Raji (cell line): Measurements from ENCODE around the gene ATP6V0B.
A peak's percentile ranks its signal among the peaks of the same experiment; 100 is the strongest.

ENCODE experiments used
- POLR2A ChIP-seq: IDR thresholded peaks from 2 replicates; pipeline ENCODE4 v1.6.1; 2011; ENCODE audit warnings: low read depth, low read length, control low read depth; ENCODE audit not compliant: insufficient read depth

ATP6V0B gene

DNA sequence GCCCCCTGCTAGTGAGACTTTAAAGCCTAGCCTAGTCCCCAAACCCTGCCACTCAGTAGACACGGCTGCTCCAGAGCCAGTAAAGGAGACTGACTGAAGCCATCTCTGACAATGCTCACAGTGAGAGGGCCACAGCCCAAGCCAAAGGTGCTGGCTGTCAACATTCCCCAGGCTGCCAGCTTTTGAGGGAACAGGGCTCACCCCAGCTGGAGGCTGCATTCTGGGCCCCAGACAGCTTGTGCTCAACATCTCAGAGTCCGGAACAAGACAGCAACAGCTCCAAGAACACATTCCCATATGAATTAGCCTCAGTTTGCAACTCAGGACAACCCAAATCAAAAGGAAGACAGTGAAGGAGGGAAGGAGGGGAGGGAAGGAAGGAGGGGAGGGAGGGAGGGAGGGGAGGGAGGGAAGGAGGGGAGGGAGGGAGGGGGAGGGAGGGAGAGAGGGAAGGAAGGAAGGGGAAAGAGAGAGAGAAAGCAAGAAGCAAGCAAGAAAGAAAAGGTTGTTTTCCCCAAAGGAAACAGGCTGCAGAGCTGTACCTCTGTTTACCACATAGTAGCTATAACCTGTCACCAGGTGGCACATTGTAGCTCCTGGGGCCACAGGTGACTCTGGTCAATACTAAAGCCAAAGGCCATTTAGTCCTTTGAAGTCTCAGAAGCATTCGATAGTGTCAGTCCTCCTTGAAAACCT, 35.7 kb upstream of the ATP6V0B start:
- no peak for TF ChIP-seq POLR2A

DNA sequence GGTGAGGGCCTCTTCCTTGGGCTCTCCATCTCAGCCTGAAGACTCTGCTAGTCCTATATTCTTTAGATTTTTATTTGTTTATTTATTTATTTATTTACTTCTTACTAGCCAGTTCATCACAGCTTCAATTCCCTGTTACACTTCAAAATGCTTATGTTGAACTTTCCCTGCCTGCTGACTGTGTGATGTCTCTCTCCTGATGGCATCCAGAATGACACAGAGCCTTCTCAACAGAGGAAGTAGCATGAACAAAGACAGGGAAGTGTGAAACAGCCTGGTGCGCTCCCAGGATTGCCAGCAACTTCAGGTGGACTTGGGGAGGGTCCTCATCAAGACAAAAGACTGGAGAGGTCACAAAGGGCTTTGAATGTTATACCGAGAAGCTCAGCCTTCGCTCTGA, 32.3 kb upstream of the ATP6V0B start:
- TF ChIP-seq POLR2A, result no peak

DNA sequence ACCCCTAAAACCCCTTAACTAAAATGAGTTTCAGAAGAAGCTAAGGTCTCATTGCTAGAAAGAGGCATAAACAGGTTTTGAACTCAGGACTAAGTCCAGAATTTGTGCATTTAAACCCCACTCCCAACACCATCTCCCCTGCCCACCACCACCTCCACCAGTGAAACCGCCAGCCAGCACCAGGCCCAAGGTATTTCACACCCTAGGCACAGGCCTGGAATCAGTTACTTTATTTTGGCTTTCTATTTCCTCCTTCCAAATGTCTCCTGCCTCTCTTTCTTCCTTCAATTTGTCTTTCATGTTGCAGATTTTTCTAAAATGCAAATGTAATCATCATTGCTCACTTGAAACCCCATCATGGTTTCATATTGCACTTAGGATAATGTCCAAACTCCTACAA, 29.9 kb upstream of the ATP6V0B start:
- TF ChIP-seq POLR2A, result no peak

DNA sequence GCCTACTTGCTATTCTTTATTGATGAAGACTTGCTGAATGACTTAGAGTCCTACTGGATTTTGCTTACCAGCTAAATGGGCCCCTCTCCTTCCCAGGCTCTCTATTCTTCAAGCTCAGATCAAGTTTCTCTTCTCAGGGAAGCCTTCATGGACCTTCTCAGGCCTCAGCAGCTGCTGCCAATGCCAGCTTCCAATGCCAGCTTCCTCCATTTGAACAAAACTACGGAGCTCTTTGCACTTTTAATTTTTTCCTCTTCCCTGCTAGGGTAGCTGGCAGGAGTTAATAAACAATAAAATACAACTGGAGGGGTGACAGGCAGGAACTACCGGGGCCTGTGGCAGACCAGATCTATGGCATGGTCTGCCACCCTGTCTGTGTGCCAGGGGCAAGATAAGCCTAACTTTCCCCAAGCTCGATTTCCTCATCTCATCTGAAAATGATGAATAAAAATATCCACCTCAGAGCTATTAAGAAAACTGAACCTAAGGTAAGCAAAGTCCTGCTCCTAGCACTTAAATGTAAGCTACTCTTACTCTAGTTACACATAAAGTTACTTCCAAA, 29.0 kb upstream of the ATP6V0B start:
- TF ChIP-seq POLR2A, result no peak

DNA sequence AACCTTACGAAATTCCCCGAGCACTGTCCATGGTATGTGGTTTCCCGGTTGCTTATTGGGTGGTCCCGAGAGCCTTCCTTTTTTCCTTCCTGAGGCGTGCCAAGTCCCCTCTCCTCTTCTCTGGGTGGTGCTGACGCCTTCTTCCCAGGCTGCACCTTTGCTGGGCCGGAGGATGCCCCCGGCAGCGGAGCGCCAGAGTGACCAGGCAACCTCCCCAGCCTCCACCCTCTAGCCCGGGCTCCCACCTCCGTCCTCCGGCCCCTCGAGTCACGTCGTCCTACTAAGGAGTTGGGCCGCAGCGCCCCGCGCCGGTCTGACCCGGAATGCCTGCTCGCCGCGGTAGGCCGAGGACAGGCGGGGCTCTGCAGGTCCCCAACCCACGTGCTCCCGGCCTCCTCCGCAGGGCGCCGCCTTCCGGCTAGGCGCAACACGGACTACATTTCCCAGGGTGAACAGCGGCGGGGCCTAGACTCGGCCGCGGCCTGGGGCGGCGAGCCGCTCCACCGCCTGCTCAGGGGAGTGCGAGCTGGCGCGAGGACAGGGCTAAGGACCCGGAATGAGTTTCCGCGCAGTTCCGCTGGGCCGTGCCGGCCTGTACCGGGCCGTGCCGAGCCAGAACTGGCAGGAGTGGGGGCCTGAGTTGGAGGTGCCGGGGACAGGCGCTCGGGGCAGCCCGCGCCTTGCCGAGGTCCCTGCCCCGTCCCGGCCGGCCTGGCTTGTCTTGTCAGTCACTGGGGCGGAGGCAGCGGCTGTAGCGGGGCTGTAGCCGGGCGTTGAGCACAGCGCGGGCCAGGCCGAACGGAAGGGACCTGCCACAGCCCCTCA, 28.3 kb upstream of the ATP6V0B start, which contains the start of gene IPO13:
Gene IPO13, plus strand, starts transcription at position 715 of the 825 bp plus-strand sequence. CDS start 651 bp downstream, outside the sequence.
- TF ChIP-seq POLR2A, result peak; percentile 91

DNA sequence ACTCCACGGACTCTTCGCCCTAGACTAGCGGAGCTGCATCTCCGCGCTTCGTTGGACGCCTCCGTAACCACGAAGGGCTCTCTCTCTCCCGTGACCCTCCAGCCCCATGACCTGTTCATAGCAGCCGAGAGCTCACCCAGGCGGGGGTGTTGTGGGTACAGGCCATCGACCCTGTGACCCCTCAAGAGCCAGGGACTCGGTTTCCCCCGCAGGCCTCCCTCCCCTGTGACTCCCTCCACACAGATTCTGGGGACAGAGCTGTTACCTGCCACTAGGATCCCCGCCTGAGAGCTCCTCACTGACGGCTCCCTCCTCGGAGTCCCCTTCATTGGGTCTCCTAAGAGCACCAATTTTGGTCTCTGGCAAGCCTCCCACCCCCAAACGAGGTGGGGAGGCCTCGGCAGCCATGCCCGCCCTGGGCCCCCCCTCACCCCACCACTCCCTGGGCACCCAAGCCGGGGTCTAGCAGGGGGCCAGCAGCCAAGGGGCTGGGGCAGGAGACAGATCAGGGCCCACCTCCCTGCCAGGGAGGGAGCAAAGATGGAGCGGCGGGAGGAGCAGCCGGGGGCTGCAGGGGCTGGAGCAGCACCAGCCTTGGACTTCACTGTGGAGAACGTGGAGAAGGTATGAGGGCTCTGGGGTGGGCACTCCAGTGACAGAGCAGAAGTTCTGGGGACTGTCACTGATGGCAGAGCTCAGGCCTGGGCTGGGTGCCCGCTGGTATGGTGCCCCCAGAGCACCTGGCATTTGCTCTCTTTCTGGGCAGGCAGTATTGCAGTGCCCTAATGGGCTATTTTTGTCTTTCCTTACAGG, 27.5 kb upstream of the ATP6V0B start:
- no peak for TF ChIP-seq POLR2A

DNA sequence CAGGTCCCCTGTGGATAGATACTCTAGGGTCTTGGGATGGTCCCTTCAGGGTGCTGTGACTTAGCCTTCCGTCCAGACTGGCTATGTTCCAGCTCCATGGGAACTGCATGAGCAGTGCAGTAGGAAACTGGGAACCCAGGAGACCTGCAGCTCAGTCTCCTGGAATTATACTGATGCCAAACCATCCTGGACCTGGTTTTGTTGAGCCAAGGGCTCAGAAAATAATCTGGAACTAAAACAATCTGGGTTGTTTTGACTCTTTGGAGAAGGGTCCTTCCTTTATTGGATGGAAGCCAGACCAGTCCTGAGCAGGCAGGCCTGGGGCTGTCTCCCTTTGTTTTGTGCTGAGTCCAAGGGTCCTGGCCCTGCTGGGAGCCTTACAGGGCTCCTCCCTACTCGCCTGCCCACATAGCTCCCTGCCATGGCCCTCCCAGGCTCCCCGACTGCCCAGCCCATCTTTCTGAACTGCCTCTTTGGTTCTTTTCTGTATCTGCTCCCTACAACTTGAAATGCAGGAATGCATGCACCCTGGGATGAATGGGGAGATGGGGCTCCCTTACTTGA, 26.8 kb upstream of the ATP6V0B start:
- no peak for TF ChIP-seq POLR2A

DNA sequence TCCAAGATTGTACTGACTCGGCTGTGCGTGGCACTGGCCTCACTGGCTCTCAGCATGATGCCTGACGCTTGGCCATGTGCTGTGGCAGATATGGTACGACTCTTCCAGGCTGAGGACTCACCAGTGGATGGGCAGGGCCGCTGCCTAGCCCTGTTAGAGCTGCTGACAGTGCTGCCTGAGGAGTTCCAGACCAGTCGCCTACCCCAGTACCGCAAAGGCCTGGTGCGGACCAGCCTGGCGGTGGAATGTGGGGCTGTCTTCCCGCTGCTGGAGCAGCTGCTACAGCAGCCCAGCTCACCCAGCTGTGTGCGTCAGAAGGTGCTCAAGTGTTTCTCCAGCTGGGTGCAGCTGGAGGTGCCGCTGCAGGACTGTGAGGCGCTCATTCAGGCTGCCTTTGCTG, 25.1 kb upstream of the ATP6V0B start:
- no peak for TF ChIP-seq POLR2A

DNA sequence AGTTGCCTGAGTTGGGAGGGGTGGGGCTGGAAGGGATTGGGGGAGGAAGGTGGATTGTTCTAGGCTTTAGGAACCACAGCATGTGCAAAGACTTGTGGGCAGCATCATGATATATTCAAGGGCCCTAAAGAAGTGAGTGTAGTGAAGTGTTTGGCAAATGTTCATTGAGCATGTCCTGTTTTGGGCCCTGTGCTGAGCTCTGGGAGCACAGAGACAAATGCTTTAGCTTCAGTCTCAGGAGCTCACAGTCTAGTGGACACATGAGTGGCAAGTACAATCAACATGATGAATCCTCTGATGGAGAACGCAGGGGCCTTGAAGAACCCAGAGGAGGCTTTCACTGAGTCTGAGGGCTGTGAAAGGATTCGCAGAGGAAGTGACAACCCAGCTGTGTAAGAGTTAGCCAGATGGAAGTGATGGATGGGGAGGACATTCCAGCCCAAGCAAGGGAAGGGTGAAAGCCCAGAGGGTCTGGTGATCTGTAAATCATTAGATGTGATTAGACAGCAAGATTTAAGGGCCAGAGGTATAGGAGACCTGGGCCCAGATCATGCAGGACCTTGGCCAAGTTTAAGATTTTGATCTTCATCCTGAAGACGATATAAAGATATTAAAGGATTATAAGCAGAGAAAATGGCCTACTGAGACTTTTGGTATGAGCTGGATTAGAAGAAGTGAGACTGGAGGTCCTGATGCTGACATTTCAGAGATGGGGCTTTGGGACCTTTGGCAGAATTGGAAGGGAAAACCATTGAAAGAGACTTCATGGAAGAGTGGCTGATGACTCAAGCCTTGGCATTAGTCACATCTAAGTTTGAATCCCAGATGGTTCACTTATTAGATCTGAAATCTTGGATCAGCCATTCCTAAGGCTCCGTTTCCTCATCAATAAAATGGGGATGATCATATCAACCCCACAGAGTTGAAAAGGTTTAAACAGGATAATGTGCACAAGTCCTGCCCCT, 23.5 kb upstream of the ATP6V0B start:
- no peak for TF ChIP-seq POLR2A

DNA sequence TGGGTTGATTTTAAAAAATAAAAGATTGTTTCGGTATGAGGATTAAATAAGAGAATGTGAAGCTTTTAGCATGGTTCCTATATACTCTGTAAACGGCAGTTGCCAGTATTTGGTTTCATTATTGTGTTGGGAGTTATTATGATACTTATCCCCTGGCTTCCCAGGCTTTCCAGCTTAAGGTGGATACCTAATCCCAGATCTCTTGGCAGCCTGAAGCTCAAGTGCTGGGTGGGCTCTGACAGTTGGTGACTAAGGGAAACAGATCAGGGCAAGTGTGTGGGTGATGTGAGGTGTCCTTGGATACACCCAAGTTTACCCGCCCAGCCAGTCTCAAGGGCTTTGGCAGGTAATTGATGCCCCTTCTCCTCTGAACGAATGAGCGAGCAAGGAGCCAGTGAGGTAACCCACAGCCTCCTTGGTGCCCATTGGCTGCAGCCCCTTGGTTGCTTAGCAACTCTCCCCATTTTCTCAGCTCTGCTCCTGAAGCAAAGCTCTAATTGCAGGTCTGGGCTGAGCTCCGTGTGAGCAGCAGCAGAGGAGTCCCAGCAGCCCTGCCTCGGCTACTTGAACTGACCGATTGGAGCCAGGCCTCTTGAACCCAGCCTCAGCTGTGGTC, 21.9 kb upstream of the ATP6V0B start:
- TF ChIP-seq POLR2A, result no peak

DNA sequence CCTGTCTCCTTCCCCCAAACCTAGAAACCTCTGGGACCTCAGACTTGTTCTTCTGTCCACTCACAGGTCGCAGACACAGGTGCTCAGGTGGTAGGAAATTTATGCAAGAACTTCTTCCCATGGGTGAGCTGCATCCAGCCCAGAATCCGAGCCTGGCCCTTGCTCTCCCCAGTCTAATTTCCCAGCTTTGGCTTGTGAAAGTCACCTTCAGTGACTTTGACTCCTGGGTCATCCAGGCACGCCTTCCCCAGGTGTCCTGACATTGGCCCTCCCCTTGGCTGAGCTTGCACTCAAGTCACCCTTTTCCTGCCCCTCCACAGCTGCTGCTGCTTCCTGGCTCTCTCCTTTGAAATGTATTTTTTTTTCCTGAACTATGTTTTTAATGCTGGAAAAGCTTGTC, 21.4 kb upstream of the ATP6V0B start:
- no peak for TF ChIP-seq POLR2A

DNA sequence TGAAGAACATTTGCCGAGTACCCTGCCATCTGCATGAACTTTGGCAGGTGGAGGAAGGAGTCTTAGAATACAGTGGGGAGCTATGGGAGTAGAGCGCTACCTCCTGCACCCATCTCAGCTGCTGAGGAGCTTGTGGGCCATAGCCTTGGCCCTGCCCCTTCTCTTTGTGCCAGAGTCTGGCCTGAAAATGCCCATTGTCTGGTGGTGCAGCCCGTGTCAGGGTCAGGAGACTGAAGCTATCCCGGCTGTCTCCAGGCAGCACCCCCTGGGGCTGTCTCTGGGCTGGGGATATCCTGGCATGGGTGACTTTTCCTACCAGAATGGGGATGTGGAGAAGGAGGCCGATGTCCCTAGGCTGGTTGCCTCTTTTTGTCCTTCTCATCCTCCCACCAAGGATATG, 20.7 kb upstream of the ATP6V0B start:
- no peak for TF ChIP-seq POLR2A

DNA sequence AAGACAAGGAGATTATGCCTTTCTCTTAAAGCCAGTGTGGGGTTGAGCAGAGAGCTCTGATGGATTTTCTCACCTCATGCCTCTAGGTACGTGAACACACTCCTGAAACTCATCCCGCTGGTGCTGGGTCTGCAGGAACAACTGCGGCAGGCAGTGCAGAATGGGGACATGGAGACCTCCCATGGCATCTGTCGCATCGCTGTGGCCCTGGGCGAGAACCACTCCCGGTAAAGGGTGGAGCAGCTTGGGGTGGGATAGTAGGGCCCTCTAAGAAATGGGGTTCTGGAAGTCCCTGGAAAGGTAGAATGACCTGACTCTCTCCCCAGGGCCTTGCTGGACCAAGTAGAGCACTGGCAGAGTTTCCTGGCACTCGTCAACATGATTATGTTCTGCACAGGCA, 18.5 kb upstream of the ATP6V0B start:
- TF ChIP-seq POLR2A, result no peak
